Neutrophil (primary cell): Measurements from ENCODE around the gene LRRC25.

Experiments used
- H3K27ac ChIP-seq: fragments of 200-600 bp; sonication (generic); 2 replicates; pipeline ENCODE4 v1.5.1; 2016; ENCODE audit warnings: mild to moderate bottlenecking, moderate library complexity
- H3K27me3 ChIP-seq: fragments of 200-600 bp; sonication (generic); 2 replicates; pipeline ENCODE4 v1.6.0; 2016; ENCODE audit warnings: mild to moderate bottlenecking
- H3K36me3 ChIP-seq: fragments of 200-600 bp; sonication (generic); 2 replicates; pipeline ENCODE4 v1.5.1; 2017
- H3K4me1 ChIP-seq, 2 experiments: fragments of 200-600 bp in 1 of 2; sonication (generic) in 1 of 2; 1 replicate in 1 of 2; 2 replicates in 1 of 2; pipeline versions ENCODE4 v1.5.1 to v1.6.1; 2013 to 2016; ENCODE audit warnings: low read depth in 1 of 2, low read length in 1 of 2, mild to moderate bottlenecking in 1 of 2, moderate library complexity in 1 of 2; ENCODE audit not compliant: control insufficient read depth in 1 of 2, insufficient read depth in 1 of 2
- H3K4me3 ChIP-seq, 2 experiments: fragments of 200-600 bp in 1 of 2; sonication (generic) in 1 of 2; 1 replicate in 1 of 2; 2 replicates in 1 of 2; pipeline ENCODE4 v1.5.1; 2013 to 2016; ENCODE audit warnings: low read depth in 1 of 2, low read length in 1 of 2, mild to moderate bottlenecking in 1 of 2, moderate library complexity in 1 of 2
- H3K9me3 ChIP-seq: fragments of 200-600 bp; sonication (generic); 2 replicates; pipeline ENCODE4 v1.5.1; 2016
- CTCF ChIP-seq: fragments of 200-600 bp; sonication (generic); IDR thresholded peaks from 2 replicates; pipeline ENCODE4 v1.5.1; 2016; ENCODE audit warnings: antibody characterized with exemption

Gene LRRC25

DNA sequence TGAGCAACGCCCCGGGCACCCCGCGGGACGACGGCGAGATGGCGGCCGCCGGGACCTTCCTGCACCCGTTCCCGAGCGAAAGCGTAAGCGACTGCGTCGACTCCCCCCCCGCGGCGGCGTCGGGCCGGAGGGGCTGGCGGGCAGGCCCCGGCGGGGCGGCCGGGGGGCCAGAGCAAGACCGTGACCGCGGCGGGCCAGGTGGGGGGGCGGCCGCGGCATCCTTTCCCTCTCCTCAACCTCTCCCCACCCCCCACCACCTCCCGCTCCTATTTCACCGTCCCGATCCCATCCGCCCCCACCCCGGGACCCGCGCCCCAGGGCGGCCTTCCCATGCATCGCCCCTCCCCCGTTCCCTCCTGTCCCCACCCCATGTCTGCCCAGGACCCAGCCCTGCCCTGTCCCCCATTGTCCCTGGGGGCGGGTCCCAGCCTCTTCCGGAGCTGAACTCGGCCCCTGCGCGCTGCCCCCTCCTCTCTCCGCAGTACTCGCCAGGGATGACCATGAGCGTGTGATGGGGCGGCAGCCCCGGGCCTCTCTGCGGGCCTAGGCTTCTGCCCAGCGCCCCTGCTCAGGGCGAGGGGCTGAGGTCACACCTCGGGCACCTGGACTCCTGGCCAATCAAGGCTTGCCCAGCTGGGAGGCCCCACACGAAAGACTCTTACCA lies 36.4 kb upstream of the LRRC25 start:
- TF ChIP-seq CTCF = no peak
- no peaks in the 10 kb centered on the region for H3K9me3 ChIP-seq
- H3K27ac ChIP-seq = no peak overlapping the region
- peak overlapping the region in 1 of 2 experiments; percentile 47 for H3K4me3 ChIP-seq
- peaks cover 98% of the 10 kb centered on the region for H3K27me3 ChIP-seq
- H3K36me3 ChIP-seq = no peaks in the 10 kb centered on the region
- peaks cover 24 to 45% of the 10 kb centered on the region in 2 experiments for H3K4me1 ChIP-seq

DNA sequence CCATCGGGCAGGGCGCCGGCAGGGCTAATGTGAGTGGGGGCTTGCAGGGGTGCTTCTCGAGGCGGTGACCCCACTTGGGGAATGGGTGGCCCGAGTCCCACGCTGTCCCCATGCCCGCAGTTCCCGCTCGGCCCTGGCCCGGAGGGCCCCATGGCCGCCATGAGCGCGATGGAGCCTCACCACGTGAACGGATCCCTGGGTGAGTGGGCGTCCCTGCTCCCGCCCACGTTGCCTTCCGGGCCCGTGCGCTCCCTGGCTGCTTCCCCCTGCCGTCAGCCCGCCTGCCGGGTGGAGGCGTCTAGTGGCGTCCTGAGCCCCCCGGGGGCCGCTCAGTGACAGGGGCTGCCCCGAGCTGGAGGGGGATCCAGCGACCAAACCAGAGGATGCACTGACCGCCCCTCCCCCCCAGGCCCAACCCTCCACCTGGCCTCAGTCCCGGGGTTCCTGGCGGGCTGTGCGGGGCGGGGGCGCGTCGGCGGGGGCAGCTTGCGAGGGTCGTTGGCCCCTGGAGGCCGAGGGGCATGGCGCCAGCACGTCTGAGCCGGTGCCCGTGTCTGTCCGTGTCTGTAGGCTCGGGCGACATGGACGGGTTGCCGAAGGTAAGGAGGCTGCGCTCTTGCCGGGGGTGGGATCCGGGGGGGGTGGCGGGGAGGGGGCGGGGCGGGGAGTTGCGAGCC lies 35.7 kb upstream of the LRRC25 start:
- Histone ChIP-seq H3K36me3 (no peaks in the 10 kb centered on the region), H3K4me3 (peak overlapping the region in 1 of 2 experiments; percentile 47), H3K4me1 (peaks cover 23 to 44% of the 10 kb centered on the region in 2 experiments), H3K27ac (no peak overlapping the region), H3K9me3 (no peaks in the 10 kb centered on the region), H3K27me3 (peaks cover 98% of the 10 kb centered on the region)
- TF ChIP-seq CTCF = no peak

DNA sequence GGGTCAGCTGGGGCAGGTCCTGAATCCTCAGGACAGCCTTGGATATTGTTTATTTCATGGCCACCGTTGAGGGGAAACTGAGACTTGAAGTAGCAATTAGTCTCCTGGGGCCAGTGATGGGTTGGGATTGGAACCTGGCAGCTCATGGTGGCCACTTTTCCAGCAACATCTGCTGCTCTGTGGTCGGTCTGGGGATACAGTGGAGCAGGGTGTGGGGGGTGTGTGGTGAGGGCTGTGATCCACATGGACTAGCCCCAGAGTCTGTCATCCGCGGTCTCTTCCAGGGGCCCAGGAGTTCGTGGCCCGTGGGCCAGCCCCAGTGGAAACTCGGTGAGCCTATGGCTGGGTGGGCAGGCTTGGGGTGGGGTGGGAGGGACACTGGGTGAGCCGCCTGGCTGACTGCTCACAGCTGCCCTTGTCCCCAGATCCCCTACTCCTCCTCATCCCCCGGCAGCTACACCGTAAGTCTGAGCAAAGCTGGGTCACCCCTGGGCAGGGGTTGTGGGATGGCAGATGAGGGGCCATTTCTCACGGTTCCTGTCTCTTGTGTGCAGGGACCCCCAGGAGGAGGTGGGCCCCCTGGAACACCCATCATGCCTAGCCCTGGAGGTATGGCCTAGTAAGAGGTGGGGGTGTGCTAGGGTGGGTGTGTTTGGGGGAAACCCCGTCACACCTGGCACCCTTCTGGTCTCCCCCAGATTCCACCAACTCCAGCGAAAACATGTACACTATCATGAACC lies 35.0 kb upstream of the LRRC25 start:
- H3K4me3 ChIP-seq = no peak overlapping the region
- H3K9me3 ChIP-seq = no peaks in the 10 kb centered on the region
- peaks cover 98% of the 10 kb centered on the region for H3K27me3 ChIP-seq
- no peak for TF ChIP-seq CTCF
- peaks cover 19 to 37% of the 10 kb centered on the region in 2 experiments for H3K4me1 ChIP-seq
- no peak overlapping the region for H3K27ac ChIP-seq
- no peaks in the 10 kb centered on the region for H3K36me3 ChIP-seq

DNA sequence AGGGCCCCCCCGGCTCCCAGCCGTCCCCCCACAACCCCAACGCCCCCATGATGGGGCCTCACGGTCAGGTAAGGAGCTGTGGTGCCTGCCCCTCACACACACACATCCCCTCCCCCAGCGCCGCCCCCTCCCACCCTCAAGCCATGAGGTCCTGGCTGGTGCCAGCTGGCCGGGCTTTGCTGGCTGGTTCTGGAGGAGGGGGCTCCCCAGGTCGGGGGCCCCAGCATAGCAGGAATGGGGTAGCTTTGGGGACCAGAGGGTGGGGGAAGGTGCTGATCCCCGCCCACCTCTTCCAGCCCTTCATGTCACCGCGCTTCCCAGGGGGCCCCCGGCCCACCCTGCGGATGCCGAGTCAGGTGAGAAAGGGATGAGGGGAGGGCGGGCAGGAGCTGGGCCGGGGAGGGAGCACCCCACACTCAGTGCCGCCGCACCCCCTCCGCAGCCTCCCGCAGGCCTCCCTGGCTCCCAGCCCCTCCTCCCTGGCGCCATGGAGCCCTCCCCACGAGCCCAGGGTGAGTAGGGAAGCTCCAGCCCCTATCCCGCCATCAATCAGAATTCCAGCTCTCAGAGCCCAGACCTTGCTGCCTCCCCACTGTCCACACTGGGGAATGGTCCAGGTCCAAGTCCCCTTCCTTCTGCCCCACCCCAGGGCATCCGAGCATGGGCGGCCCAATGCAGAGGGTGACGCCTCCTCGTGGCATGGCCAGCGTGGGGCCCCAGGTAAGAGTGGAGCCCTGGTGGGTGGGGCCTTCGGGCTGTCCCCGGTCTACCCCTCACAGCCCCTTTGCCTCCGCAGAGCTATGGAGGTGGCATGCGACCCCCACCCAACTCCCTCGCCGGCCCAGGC lies 34.2 kb upstream of the LRRC25 start:
- no peaks in the 10 kb centered on the region for H3K36me3 ChIP-seq
- no peak overlapping the region for H3K27ac ChIP-seq
- no peak overlapping the region for H3K4me3 ChIP-seq
- TF ChIP-seq CTCF = no peak
- peaks cover 13 to 28% of the 10 kb centered on the region in 2 experiments for H3K4me1 ChIP-seq
- no peaks in the 10 kb centered on the region for H3K9me3 ChIP-seq
- H3K27me3 ChIP-seq = peaks cover 98% of the 10 kb centered on the region

DNA sequence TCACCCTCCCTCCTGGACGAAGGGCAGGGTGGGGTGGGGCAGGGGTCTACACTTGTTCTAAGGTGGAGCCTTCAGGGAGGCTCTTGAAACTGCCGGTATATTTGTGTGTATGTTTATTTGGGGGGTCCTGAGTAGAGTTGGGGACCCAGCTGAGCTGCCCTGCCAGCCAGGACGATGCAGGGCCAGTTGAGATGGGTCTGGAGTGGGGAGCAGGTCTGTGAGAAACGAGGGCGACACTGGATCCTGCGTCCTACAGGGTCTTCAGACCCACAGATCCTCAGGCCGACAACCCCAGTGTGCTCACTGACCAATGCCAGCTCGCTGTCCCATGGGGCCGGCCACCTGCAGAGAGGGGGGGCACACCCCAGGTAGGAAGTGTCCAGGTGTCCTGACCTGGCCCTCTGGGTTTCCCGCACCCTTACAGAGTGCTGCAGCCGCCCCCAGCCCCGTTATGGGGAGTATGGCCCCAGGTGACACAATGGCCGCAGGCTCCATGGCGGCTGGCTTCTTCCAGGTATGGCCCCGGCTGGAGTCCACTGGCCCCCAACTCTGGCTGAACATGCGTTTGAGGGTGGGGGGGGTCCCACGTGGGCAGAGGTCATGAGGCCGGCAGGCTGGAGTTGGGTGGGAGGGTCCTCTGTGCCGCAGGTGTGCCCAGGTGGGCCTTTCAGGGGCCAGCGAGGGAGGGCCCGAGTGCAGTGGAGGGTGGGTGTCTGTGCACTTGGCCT lies 33.2 kb upstream of the LRRC25 start:
- H3K4me1 ChIP-seq = peaks cover 13 to 27% of the 10 kb centered on the region in 2 experiments
- TF ChIP-seq CTCF = no peak
- H3K9me3 ChIP-seq = no peaks in the 10 kb centered on the region
- H3K27ac ChIP-seq = no peak overlapping the region
- no peaks in the 10 kb centered on the region for H3K36me3 ChIP-seq
- peaks cover 90% of the 10 kb centered on the region for H3K27me3 ChIP-seq
- no peak overlapping the region for H3K4me3 ChIP-seq
